ENCODE data around the gene PGP.

The PGP gene

DNA sequence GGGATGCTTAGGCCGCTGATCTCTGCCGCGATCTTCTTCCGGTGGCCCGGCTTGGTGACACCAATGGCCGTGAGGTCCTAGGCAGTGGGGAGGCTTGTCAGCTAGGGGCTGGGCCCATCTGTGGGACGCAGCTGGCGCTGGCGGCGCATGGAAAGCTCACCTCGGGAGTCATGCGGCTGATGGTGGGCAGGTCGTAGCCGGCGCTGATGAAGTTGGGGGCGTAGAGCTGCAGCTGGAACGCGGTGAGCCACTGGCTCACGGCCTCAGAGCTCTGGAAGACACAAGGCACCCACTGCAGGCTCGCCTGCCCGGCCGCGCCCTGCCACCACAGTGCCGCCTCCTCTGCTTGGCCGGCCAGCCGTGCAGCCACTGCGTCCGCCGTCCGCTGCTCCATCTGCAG lies 31.0 kb downstream of the PGP start:
- no peaks in the 10 kb centered on the region for H3K36me3 ChIP-seq (ENCODE audit: insufficient read depth)
- TF ChIP-seq, protein P1, sequence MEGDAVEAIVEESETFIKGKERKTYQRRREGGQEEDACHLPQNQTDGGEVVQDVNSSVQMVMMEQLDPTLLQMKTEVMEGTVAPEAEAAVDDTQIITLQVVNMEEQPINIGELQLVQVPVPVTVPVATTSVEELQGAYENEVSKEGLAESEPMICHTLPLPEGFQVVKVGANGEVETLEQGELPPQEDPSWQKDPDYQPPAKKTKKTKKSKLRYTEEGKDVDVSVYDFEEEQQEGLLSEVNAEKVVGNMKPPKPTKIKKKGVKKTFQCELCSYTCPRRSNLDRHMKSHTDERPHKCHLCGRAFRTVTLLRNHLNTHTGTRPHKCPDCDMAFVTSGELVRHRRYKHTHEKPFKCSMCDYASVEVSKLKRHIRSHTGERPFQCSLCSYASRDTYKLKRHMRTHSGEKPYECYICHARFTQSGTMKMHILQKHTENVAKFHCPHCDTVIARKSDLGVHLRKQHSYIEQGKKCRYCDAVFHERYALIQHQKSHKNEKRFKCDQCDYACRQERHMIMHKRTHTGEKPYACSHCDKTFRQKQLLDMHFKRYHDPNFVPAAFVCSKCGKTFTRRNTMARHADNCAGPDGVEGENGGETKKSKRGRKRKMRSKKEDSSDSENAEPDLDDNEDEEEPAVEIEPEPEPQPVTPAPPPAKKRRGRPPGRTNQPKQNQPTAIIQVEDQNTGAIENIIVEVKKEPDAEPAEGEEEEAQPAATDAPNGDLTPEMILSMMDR (conservative IDR thresholded peaks at IDR 0.05; ENCODE audit: low read depth, low read length), result no peak
- H3K27me3 ChIP-seq (ENCODE audit: insufficient read depth, low read depth), result peaks cover 21% of the 10 kb centered on the region
- H3K4me3 ChIP-seq (IDR thresholded peaks at IDR 0.05; ENCODE audit: insufficient read depth, low read depth, low read length), result no peak overlapping the region
- H3K4me1 ChIP-seq (ENCODE audit: low read depth, poor library complexity, severe bottlenecking), result no peaks in the 10 kb centered on the region
- H3K79me2 ChIP-seq (ENCODE audit: insufficient read depth, low read depth), result no peaks in the 10 kb centered on the region
- no peak overlapping the region for H3K4me2 ChIP-seq
- H4K20me1 ChIP-seq (ENCODE audit: insufficient read depth), result no peaks in the 10 kb centered on the region
- H2AFZ ChIP-seq (ENCODE audit: low read depth), result no peak overlapping the region
- no peak overlapping the region for H3K27ac ChIP-seq
- H3K9ac ChIP-seq, result no peak overlapping the region

DNA sequence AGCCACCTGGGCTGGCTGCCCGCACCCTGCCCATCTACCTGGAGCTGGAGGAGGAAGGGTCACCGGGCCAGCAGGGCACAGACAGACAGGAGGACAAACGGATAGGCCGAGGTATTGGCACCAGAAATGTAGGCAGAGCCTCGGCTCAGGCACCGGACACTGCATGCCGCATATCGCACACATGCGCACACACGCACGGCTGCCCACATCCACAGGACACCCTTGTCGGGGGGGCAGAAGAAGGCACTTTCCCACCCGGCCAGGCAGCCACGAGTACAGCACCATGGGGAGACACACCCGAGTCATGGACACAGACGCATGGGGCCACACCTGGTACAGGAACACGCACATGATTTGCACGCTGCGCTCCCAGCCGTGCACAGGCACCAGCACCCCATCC lies 32.7 kb downstream of the PGP start:
- no peaks in the 10 kb centered on the region for H3K4me1 ChIP-seq (ENCODE audit: low read depth, poor library complexity, severe bottlenecking)
- peaks cover 21% of the 10 kb centered on the region for H3K27me3 ChIP-seq (ENCODE audit: insufficient read depth, low read depth)
- H3K4me2 ChIP-seq, result no peak overlapping the region
- no peaks in the 10 kb centered on the region for H3K36me3 ChIP-seq (ENCODE audit: insufficient read depth)
- no peak overlapping the region for H3K27ac ChIP-seq
- H4K20me1 ChIP-seq (ENCODE audit: insufficient read depth), result no peaks in the 10 kb centered on the region
- no peaks in the 10 kb centered on the region for H3K79me2 ChIP-seq (ENCODE audit: insufficient read depth, low read depth)
- H2AFZ ChIP-seq (ENCODE audit: low read depth), result no peak overlapping the region
- no peak overlapping the region for H3K4me3 ChIP-seq (IDR thresholded peaks at IDR 0.05; ENCODE audit: insufficient read depth, low read depth, low read length)
- H3K9ac ChIP-seq, result no peak overlapping the region
- TF ChIP-seq, protein P1 (conservative IDR thresholded peaks at IDR 0.05; ENCODE audit: low read depth, low read length), result no peak

DNA sequence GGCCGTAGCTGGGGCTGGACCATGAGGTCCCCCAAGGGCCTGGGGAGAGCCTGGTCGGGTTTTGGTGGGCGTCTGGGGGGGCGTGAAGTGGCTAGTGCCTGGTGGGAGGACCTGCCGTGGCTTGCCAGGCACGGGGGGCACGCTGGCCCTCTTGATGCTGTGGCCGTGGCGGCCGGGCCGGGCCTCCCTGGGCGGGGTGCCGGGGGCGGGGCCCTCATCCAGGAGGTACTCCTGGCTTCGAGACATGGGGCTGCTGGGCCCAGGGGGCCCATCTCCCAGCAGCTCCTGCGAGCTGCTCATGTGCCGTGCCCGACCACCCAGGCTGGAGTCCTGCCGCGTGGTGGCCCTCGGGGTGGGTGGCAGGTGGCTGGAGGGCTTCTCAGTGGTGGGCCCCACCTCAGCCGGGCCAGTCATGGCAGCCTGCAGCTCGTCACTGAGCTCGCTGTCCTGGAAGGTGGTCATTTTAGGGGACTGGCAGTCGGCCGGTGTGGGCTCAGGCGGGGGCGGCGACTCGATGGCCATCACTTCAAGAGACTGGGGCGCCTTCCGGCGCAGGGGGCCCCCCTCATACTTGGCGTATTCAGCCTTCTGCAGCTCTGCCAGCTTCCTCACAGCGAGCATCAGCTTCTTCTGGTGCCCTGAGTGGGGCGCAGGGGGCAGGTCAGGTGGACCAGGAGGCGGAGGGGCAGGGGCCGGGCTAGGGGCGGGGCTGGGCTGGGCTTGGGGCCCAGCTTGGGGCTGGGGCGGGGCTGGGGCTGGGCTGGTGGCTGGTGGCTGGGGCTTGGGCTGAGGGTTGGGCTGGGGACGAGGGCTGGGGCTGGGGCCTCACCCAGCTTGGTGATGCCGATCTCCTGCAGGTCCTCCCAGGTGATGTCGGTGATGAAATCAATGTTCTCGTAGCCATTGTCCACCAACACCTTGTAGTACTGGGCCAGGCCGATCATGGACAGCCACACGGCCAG lies 33.4 kb downstream of the PGP start:
- no peak overlapping the region for H3K9ac ChIP-seq
- no peaks in the 10 kb centered on the region; the same call in 1 of the 2 replicates for H3K36me3 ChIP-seq (ENCODE audit: insufficient read depth)
- H3K79me2 ChIP-seq (ENCODE audit: insufficient read depth, low read depth), result no peaks in the 10 kb centered on the region
- no peak overlapping the region for H2AFZ ChIP-seq (ENCODE audit: low read depth)
- no peaks in the 10 kb centered on the region for H3K4me1 ChIP-seq (ENCODE audit: low read depth, poor library complexity, severe bottlenecking)
- no peak overlapping the region for H3K4me3 ChIP-seq (IDR thresholded peaks at IDR 0.05; ENCODE audit: insufficient read depth, low read depth, low read length)
- no peak overlapping the region for H3K27ac ChIP-seq
- no peaks in the 10 kb centered on the region for H4K20me1 ChIP-seq (ENCODE audit: insufficient read depth)
- peaks cover 14% of the 10 kb centered on the region for H3K27me3 ChIP-seq (ENCODE audit: insufficient read depth, low read depth)
- TF ChIP-seq, protein P1 (conservative IDR thresholded peaks at IDR 0.05; ENCODE audit: low read depth, low read length), result no peak
- H3K4me2 ChIP-seq, result no peak overlapping the region

DNA sequence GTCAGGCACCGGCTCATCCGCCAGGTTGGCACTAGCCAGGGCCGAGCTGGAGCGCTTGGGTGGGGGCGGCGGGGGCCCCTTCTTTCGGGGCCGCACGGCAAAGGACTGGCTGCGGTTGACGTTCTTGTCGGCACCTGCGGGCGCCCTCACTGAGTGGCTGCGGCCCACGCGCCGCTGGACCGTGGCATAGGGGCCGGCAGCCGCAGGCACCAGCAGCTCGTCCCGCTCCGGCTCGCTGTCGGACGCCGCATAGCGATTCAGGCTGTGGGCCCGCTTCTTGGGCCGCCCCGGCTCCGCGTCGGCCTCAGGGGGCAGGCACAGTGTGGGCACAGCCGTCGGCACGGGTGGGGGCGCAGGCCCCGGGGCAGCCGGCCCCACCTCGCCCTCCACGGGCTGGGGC lies 34.2 kb downstream of the PGP start:
- H4K20me1 ChIP-seq (ENCODE audit: insufficient read depth), result no peaks in the 10 kb centered on the region
- TF ChIP-seq, protein P1 (conservative IDR thresholded peaks at IDR 0.05; ENCODE audit: low read depth, low read length), result no peak
- no peak overlapping the region for H2AFZ ChIP-seq (ENCODE audit: low read depth)
- H3K4me2 ChIP-seq, result no peak overlapping the region
- H3K27me3 ChIP-seq (ENCODE audit: insufficient read depth, low read depth), result peaks cover 8% of the 10 kb centered on the region
- peaks cover 6% of the 10 kb centered on the region; the same call in 1 of the 2 replicates for H3K36me3 ChIP-seq (ENCODE audit: insufficient read depth)
- no peaks in the 10 kb centered on the region for H3K79me2 ChIP-seq (ENCODE audit: insufficient read depth, low read depth)
- H3K4me3 ChIP-seq (IDR thresholded peaks at IDR 0.05; ENCODE audit: insufficient read depth, low read depth, low read length), result no peak overlapping the region
- H3K4me1 ChIP-seq (ENCODE audit: low read depth, poor library complexity, severe bottlenecking), result no peaks in the 10 kb centered on the region
- no peak overlapping the region for H3K9ac ChIP-seq
- no peak overlapping the region for H3K27ac ChIP-seq
